HG03159 (cell line): ENCODE results near the gene DNASE1L2.

Experiments used
- ATAC-seq: cut with Tn5 transposase; IDR thresholded peaks from one replicate; pipeline ENCODE4 v1.9.1; 2021; ENCODE audit warnings: mild to moderate bottlenecking, moderate library complexity; ENCODE audit not compliant: unreplicated experiment

Gene DNASE1L2

GRCh38 chr16:2284001-2284770 is 47.9 kb downstream of the DNASE1L2 start:
- ATAC-seq: no peak

DNA sequence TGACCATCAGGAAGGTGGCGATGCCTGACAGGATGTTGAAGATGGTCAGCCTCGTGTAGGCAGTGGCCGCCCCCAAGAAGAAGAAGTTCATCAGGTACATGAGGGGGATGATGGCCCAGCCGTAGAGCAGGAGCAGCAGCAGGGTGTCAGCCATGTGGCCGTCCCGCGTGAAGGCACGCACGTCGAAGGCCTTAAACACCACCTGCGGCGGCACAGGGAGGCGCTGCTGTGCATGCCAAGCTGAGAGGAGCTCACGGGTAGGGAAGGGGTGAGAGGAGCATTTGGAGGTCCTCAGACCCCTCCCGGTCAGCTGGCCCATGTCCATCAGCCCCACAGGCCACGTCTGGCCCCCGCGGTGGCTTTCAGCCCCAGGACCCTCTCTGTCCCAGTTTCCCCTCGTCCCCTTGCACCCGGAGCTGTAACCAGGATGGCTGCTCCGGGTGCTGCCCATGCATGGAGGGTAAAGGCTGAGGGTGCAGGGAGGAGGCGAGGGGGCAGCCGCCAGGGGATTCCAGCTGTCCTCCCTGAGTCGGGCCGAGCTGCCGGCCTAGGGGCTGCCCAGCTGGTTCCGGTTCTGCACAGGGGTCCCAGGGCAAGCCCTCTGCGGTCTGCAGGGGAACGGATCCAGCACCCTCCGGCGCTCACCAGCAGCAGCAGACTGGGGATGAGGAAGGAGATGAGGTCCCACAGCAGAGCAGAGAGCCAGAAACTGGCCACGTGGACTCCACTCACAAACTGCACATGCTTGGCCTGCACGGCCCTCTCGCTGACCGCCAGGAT is 48.7 kb downstream of the DNASE1L2 start:
- ATAC-seq: no peak

DNA sequence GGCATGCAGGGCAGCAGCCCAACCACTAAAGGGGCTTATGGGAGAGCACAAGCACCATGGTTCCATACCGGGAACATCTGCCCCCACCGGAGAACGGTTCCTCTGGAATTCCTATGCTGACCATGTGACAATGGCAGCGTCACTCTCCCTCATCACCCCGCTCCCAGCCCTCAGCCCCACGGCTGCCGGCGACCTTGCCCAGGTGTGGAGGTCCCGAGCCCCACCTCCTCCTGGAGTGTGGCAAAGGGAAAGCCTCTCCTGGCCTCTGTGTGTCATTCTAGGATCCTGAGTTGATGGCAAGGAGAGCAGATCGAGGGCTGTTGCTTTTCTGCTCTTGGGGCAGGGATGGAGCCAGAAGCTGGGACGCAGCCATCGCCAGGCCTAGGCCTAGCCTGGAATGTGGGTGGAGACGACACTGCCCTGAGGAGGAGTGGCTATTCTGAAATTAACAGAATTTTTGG is 49.5 kb downstream of the DNASE1L2 start:
- no peak for ATAC-seq

DNA sequence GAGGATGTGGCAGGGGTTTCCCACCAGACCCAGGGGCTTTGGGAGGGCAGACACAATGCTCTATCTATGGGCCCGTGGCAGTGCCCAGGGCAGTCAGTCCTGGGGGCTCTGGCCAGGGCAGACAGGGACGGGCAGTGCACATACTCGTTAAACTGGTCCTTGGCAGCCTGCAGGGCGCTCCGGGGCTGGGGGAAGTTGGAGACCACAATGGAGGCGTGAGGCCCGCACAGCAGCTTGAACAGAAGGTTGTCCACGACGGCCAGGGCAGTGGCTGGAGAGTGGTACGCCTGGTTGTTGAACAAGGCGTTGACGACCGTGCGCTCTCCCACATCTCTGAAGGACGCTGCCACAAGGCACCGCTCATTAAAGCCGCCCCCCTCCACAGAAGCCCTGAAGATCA is 50.3 kb downstream of the DNASE1L2 start:
- ATAC-seq: no peak

DNA sequence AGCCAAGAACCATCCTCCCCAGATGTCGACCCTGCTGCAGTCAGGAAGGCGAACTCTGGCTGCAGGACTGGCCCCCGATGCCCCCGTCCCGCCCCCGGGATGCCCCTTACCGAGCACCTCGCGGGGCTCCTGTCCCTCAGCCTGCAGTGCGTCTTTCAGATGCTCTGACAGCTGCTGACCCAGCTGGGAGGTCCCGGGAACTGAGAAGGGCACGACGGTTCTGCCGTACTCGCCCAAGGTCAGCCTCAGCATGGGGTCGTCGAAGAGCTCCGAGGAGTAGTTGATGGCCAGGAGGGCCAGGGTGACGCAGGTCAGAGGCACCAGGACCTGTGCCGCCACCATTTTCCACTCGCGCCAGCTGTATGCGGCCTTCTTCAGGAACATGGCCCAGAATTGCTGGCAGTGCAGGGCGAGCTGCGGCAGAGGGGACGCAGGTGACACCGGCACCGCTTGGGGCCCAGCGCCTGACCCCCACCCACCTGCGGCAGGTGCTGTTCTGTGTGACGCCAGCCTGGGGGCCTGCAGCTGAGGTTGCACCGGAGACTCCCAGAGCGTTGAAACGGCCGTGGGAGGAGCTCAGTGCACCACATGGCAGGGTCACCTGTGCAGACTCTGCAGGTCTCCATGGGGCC is 51.8 kb downstream of the DNASE1L2 start:
- no peak for ATAC-seq
